K562 (cell line): Measurements from ENCODE around the gene ZNF74. TPM values are rescaled to one million over a fixed set of nuclear protein-coding genes. Genes with fewer than 3 reads are reported as not detected.

Source experiments
- CBFA2T2 ChIP-seq: fragments of 450-650 bp; conservative IDR thresholded peaks from 2 replicates; pipeline ENCODE4 v1.6.1; 2017; ENCODE audit warnings: mild to moderate bottlenecking
- CBX2 ChIP-seq: fragments of 200-600 bp; sonication (generic); IDR thresholded peaks from one replicate; pipeline ENCODE4 v1.6.1; 2012; ENCODE audit warnings: mild to moderate bottlenecking, low read length, inconsistent platforms; ENCODE audit not compliant: insufficient read depth, poor library complexity, severe bottlenecking
- CREM ChIP-seq: IDR thresholded peaks from 2 replicates; pipeline ENCODE4 v1.6.1; 2014; ENCODE audit warnings: antibody characterized with exemption, low read depth
- DDX20 ChIP-seq: fragments of 450-650 bp; IDR thresholded peaks from 2 replicates; pipeline ENCODE4 v1.6.1; 2016; ENCODE audit warnings: missing genetic modification characterization, low read depth, mild to moderate bottlenecking, missing compliant biosample characterization, moderate library complexity
- ELF2 ChIP-seq: fragments of 250-450 bp; sonication (Bioruptor Pico); IDR thresholded peaks from 2 replicates; pipeline ENCODE4 v1.5.0; 2021; ENCODE audit warnings: mild to moderate bottlenecking
- EWSR1 ChIP-seq: fragments of 450-650 bp; IDR thresholded peaks from 2 replicates; pipeline ENCODE4 v1.6.1; 2018; ENCODE audit warnings: borderline replicate concordance, mild to moderate bottlenecking, low read depth, moderate library complexity; ENCODE audit not compliant: partially characterized antibody
- HCFC1 ChIP-seq: IDR thresholded peaks from 2 replicates; pipeline ENCODE4 v1.6.1; 2012; ENCODE audit warnings: low read depth, low read length, improper control_type of control experiment
- NCOA6 ChIP-seq: fragments of 450-650 bp; IDR thresholded peaks from 2 replicates; pipeline ENCODE4 v1.6.1; 2017; ENCODE audit warnings: mild to moderate bottlenecking
- PHF21A ChIP-seq: fragments of 450-650 bp; IDR thresholded peaks from 2 replicates; pipeline ENCODE4 v1.6.1; 2017; ENCODE audit warnings: low read depth, borderline replicate concordance
- POLR3A ChIP-seq: IDR thresholded peaks from 2 replicates; pipeline ENCODE4 v1.6.1; 2011; ENCODE audit warnings: borderline replicate concordance, mild to moderate bottlenecking, moderate library complexity; ENCODE audit not compliant: insufficient read length, insufficient read depth; ENCODE audit errors: extremely low read depth
- PREB ChIP-seq: sonication (generic); formaldehyde crosslinking; IDR thresholded peaks from 2 replicates; pipeline ENCODE4 v1.8.1; 2023; ENCODE audit warnings: mild to moderate bottlenecking, missing genetic modification reagents
- PRMT5 ChIP-seq: sonication (generic); formaldehyde crosslinking; IDR thresholded peaks from 2 replicates; pipeline ENCODE4 v1.5.0; 2020; ENCODE audit warnings: missing genetic modification reagents
- SIN3B ChIP-seq: fragments of 450-650 bp; IDR thresholded peaks from 2 replicates; pipeline ENCODE4 v1.6.1; 2017; ENCODE audit warnings: low read depth, mild to moderate bottlenecking, moderate library complexity
- SMARCA5 ChIP-seq: fragments of 450-650 bp; IDR thresholded peaks from 2 replicates; pipeline ENCODE4 v1.6.1; 2016
- SNIP1 ChIP-seq: fragments of 450-650 bp; IDR thresholded peaks from 2 replicates; pipeline ENCODE4 v1.7.1; 2017; ENCODE audit warnings: low read depth, mild to moderate bottlenecking
- STAT5B ChIP-seq: fragments of 250-450 bp; sonication (Bioruptor Pico); IDR thresholded peaks from 2 replicates; pipeline ENCODE4 v1.8.0; 2021; ENCODE audit warnings: mild to moderate bottlenecking, inconsistent platforms
- XRCC3 ChIP-seq: fragments of 450-650 bp; IDR thresholded peaks from 2 replicates; pipeline ENCODE4 v1.6.1; 2017; ENCODE audit warnings: mild to moderate bottlenecking, moderate library complexity
- ZNF3 ChIP-seq: fragments of 250-450 bp; sonication (Bioruptor Pico); IDR thresholded peaks from 2 replicates; pipeline ENCODE4 v1.5.0; 2021; ENCODE audit warnings: mild to moderate bottlenecking, moderate library complexity
- polyA plus RNA-seq, 8 experiments: library from polyadenylated mRNA; depleted of rRNA in 4 of 8; stranded (reverse) in 5 of 8; unstranded in 3 of 8; fragments of >200 nt; fragmentation: Nextera tagmentation in 2 of 8; fragmentation: Illumina TruSeq in 1 of 8; extraction: Ambion mirVana in 2 of 8; extraction: Trizol in 1 of 8; gene quantifications; 2 replicates each; pipeline versions ENCODE4 v1.2.1 to v1.2.3, GENCODE V29; 2011 to 2014; ENCODE audit warnings: inconsistent platforms in 1 of 8, missing spikeins in 1 of 8
- total RNA-seq, 7 experiments: library from RNA; depleted of rRNA in 6 of 7; stranded (reverse); fragments of >200 nt in 6 of 7; fragmentation: Illumina TruSeq in 2 of 7; extraction: Trizol in 2 of 7; gene quantifications; 2 replicates each; pipeline versions ENCODE4 v1.2.1 to v1.2.3, GENCODE V29; 2011 to 2021; ENCODE audit warnings: low replicate concordance in 1 of 7
- TF ChIP-seq, protein P1 (sequence below): sonication (generic); formaldehyde crosslinking; IDR thresholded peaks from 2 replicates; pipeline ENCODE4 v1.8.1; 2023; ENCODE audit warnings: mild to moderate bottlenecking, missing genetic modification reagents
- TF ChIP-seq, protein P2 (sequence below), 2 experiments: fragments of 450-650 bp; IDR thresholded peaks; 2 replicates each; pipeline ENCODE4 v1.6.1; 2018; ENCODE audit warnings: mild to moderate bottlenecking in 2 of 2, low read depth in 1 of 2; ENCODE audit not compliant: partially characterized antibody in 2 of 2
- TF ChIP-seq, protein P3 (sequence below): fragments of 450-650 bp; conservative IDR thresholded peaks from 2 replicates; pipeline ENCODE4 v1.6.1; 2016; ENCODE audit warnings: missing genetic modification characterization, low read depth, mild to moderate bottlenecking, control low read depth, missing compliant biosample characterization

Gene ZNF74
- total and polyA plus RNA-seq, 9 of the 15 experiments (the other 6 are each of a cell fraction or from before 2014, with no cell fraction given), result 2.4 to 53.5 (median 31.5) TPM

DNA sequence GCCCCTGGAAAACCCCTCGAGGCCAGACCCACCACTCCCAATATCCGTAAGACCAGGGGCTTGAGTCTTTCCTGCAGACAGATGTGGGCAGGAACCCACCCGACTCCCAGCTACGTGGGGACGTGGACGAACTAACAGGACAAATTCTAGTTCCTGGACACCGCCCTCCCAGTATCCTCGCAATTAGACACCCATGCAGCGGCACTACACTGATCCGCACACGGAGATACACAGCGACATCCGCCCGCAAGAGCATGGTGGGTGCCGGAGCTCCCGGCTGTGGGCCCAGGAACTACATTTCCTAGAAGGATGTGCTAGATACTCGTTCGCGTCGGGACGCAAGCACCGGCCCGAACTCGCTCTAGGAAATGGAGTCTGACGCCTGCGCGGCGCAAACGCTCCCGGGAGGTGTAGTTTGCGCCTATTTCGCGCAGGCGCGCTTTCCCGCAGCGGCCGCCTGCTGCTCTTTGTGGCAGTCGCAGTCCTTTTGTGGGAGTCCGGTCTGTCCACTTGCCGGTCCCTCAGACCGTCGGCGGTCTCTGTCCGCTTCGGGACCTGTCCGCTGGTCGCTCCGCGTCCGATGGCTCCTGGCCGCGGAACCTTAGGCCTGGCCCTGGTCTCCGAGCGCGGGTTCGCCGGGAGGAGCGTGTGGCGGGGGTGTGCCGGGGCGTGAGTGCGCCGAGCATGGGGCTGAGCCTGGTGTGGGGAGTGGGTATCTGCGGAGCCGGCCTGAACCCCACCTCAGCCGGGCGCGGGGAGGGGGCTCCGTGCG lies at the start of gene ZNF74 (continued):
- TF ChIP-seq XRCC3, result no peak
- no peak for TF ChIP-seq STAT5B
- peak; percentile 99 for TF ChIP-seq HCFC1
- no peak for TF ChIP-seq CBX2
- no peak for TF ChIP-seq CREM
- TF ChIP-seq, protein P1, sequence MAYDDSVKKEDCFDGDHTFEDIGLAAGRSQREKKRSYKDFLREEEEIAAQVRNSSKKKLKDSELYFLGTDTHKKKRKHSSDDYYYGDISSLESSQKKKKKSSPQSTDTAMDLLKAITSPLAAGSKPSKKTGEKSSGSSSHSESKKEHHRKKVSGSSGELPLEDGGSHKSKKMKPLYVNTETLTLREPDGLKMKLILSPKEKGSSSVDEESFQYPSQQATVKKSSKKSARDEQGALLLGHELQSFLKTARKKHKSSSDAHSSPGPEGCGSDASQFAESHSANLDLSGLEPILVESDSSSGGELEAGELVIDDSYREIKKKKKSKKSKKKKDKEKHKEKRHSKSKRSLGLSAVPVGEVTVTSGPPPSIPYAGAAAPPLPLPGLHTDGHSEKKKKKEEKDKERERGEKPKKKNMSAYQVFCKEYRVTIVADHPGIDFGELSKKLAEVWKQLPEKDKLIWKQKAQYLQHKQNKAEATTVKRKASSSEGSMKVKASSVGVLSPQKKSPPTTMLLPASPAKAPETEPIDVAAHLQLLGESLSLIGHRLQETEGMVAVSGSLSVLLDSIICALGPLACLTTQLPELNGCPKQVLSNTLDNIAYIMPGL (CRISPR knock-in tag), result peak; percentile 96
- TF ChIP-seq SNIP1, result no peak
- no peak for TF ChIP-seq ZNF3 (CRISPR knock-in tag)
- TF ChIP-seq NCOA6, result no peak
- TF ChIP-seq PHF21A, result no peak
- TF ChIP-seq, protein P2, sequence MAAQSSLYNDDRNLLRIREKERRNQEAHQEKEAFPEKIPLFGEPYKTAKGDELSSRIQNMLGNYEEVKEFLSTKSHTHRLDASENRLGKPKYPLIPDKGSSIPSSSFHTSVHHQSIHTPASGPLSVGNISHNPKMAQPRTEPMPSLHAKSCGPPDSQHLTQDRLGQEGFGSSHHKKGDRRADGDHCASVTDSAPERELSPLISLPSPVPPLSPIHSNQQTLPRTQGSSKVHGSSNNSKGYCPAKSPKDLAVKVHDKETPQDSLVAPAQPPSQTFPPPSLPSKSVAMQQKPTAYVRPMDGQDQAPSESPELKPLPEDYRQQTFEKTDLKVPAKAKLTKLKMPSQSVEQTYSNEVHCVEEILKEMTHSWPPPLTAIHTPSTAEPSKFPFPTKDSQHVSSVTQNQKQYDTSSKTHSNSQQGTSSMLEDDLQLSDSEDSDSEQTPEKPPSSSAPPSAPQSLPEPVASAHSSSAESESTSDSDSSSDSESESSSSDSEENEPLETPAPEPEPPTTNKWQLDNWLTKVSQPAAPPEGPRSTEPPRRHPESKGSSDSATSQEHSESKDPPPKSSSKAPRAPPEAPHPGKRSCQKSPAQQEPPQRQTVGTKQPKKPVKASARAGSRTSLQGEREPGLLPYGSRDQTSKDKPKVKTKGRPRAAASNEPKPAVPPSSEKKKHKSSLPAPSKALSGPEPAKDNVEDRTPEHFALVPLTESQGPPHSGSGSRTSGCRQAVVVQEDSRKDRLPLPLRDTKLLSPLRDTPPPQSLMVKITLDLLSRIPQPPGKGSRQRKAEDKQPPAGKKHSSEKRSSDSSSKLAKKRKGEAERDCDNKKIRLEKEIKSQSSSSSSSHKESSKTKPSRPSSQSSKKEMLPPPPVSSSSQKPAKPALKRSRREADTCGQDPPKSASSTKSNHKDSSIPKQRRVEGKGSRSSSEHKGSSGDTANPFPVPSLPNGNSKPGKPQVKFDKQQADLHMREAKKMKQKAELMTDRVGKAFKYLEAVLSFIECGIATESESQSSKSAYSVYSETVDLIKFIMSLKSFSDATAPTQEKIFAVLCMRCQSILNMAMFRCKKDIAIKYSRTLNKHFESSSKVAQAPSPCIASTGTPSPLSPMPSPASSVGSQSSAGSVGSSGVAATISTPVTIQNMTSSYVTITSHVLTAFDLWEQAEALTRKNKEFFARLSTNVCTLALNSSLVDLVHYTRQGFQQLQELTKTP (IDR thresholded peaks at IDR 0.05; ENCODE audit: low read depth in 1 of 2, partially characterized antibody in 2 of 2), result no peak
- no peak for TF ChIP-seq CBFA2T2
- TF ChIP-seq POLR3A, result no peak
- TF ChIP-seq PREB, result no peak
- TF ChIP-seq, protein P3, sequence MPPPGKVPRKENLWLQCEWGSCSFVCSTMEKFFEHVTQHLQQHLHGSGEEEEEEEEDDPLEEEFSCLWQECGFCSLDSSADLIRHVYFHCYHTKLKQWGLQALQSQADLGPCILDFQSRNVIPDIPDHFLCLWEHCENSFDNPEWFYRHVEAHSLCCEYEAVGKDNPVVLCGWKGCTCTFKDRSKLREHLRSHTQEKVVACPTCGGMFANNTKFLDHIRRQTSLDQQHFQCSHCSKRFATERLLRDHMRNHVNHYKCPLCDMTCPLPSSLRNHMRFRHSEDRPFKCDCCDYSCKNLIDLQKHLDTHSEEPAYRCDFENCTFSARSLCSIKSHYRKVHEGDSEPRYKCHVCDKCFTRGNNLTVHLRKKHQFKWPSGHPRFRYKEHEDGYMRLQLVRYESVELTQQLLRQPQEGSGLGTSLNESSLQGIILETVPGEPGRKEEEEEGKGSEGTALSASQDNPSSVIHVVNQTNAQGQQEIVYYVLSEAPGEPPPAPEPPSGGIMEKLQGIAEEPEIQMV (tag), result no peak; the same call in 1 of the 2 replicates
- TF ChIP-seq SMARCA5, result no peak
- no peak for TF ChIP-seq EWSR1
- peak; percentile 81 for TF ChIP-seq ELF2 (CRISPR knock-in tag)
- no peak for TF ChIP-seq SIN3B
- TF ChIP-seq PRMT5 (CRISPR knock-in tag), result peak; percentile 92
- TF ChIP-seq DDX20 (tag), result no peak
